HEK293T (cell line): Measurements from ENCODE around the gene QSOX2.

ENCODE experiments used
- ELF4 ChIP-seq: fragments of 450-650 bp; IDR thresholded peaks from 2 replicates; pipeline ENCODE4 v1.6.1; 2017; ENCODE audit warnings: antibody characterized with exemption
- FOXA1 ChIP-seq: fragments of 450-650 bp; IDR thresholded peaks from 2 replicates; pipeline ENCODE4 v1.6.1; 2016; ENCODE audit warnings: mild to moderate bottlenecking
- FOXM1 ChIP-seq: fragments of 450-650 bp; IDR thresholded peaks from 2 replicates; pipeline ENCODE4 v1.6.1; 2017; ENCODE audit warnings: mild to moderate bottlenecking, borderline replicate concordance
- L3MBTL2 ChIP-seq: fragments of 450-650 bp; conservative IDR thresholded peaks from 2 replicates; pipeline ENCODE4 v1.6.1; 2016; ENCODE audit warnings: mild to moderate bottlenecking
- PKNOX1 ChIP-seq: fragments of 450-650 bp; IDR thresholded peaks from 2 replicates; pipeline ENCODE4 v1.6.1; 2016
- SUZ12 ChIP-seq: fragments of 450-650 bp; IDR thresholded peaks from 2 replicates; pipeline ENCODE4 v1.6.1; 2016; ENCODE audit warnings: mild to moderate bottlenecking
- TARDBP ChIP-seq: fragments of 450-650 bp; IDR thresholded peaks from 2 replicates; pipeline ENCODE4 v1.6.1; 2016

DNA sequence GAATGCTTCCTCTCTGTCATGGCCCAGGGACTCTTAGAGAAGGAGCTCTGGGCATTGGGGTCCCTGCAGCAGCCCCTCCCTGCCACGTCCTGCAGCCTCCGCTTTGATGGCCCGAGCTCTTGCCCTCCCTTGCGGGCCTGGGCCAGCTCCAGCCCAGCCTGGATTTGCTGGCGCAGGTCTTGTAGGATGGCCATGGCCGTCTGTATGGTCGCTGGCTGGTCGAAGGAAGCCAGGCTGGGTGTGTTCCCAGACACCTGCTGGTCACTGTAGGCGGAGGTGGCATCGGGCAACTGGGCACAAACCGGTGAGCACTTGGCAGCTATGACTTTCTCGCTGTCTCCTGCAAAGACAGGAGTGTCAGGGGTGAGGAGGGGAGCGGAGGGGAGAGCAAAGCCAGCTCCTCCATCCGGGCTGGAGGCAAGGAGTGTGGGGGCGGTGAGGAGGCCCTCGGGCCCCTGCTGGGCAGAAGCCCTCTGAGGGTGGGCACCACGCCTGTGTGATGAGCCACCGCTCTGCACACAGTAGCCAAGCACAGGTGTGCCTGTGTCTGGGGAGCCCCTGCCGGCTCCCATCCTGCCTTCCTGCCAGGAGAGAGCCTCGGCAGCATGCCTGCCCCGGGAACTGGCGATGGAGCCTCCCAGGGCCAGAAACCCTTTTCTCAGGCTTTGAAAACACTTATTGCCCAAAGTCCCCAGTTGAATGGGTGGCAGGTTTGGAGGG, 45.9 kb upstream of the QSOX2 start:
- TF ChIP-seq FOXM1 (no peak), ELF4 (no peak), FOXA1 (no peak), SUZ12 (no peak), PKNOX1 (no peak), TARDBP (no peak), L3MBTL2 (no peak)
